GM15510 (cell line): ENCODE data around the gene C3orf70.

Experiments
- POLR2A ChIP-seq: IDR thresholded peaks from 3 replicates; pipeline ENCODE4 v1.6.1; 2011; ENCODE audit warnings: borderline replicate concordance; ENCODE audit not compliant: insufficient read length; ENCODE audit errors: extremely low read depth

The C3orf70 gene, protein sequence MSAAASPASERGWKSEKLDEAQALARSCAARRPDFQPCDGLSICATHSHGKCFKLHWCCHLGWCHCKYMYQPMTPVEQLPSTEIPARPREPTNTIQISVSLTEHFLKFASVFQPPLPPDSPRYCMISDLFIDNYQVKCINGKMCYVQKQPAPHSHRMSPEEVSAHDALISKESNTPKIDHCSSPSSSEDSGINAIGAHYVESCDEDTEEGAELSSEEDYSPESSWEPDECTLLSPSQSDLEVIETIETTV

GRCh38 chr3:185152410-185153170 lies at the start of gene C3orf70:
Gene C3orf70 (minus strand): TSS chr3:185153060. CDS start chr3:185152823, 237 bp downstream.
- no peak for TF ChIP-seq POLR2A

DNA sequence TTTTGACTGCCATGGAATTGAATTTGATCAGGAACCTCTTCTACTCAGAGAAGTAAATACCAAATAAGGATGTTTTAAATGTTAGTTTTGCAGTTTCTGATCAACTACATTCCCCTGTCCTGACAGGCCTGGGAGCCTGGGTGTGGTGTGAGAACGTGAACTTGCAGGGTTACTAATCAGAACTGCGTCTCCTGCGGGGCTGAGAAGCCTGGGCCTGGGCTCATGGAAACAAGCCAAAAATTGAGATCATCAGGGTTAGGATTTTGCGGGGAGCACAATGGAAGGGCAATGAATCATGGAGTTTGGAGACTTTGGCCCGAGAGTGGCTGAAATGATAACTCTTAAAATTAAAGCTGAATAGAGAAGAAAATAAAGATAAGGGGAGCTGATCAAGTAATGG lies 47.8 kb upstream of the C3orf70 start:
- no peak for TF ChIP-seq POLR2A

- no peak for TF ChIP-seq POLR2A
Observed at GRCh38 chr3:185199671-185200070, 46.8 kb upstream of the C3orf70 start.

DNA sequence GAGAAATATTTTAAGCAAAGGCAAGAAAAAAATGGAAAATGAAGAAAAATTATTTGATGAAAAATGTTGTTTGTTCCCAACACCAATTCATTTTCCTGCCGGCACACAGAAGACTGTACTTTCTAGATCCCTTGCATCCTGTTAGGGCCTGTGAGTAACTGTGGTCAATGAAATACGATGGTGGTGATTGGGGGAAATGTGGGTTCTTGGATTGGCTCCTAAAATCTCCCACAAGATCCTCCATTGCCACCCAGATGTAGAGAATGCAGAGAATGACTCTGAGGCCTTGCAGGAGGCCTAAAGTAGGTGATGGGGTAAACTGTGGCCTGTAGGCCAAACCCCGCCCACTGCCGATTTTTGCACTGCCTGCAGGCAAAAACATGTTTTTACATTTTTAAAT lies 46.3 kb upstream of the C3orf70 start:
- no peak for TF ChIP-seq POLR2A

DNA sequence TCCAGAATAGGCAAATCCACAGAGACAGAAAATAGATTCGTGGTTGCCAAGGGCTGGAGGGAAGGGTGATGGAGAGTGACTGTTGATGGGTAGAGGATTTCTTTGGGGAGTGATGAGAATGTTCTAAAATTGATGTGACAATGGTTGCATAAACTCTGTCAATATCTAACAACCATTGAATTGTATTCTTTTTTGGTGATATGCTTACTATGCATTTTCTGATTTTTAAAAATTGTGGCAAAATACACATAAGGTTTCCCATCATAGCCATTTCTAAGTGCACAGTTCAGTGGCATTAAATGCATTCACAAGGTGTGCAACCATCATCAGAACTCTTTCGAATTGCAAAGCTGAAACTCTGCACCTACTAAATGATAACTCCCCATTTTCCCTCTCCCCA lies 44.2 kb upstream of the C3orf70 start:
- TF ChIP-seq POLR2A, result no peak

GRCh38 chr3:185195652-185196051 lies 42.8 kb upstream of the C3orf70 start:
- no peak for TF ChIP-seq POLR2A

DNA sequence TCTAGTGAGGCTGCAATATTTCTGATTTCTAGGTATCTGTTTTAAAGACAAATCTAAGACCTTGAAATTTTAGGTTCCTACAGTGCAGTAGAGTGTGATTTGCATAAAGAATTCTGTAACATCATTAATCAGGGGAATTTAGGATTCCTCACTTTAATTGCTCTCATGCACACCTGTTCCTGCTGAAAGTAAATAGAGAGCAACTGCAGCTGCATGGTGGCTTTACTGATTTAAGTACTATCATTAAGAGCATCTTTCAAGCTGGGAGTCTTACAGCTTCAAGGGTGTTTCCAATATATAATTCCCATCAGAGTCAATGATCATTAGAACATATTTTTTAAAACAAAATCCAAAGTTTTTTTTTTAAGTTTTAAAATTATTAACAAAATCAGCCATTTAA lies 36.0 kb upstream of the C3orf70 start:
- no peak for TF ChIP-seq POLR2A

GRCh38 chr3:185187391-185187790 lies 34.5 kb upstream of the C3orf70 start:
- no peak for TF ChIP-seq POLR2A

- no peak for TF ChIP-seq POLR2A
Observed at GRCh38 chr3:185176750-185177359, 24.0 kb upstream of the C3orf70 start.

DNA sequence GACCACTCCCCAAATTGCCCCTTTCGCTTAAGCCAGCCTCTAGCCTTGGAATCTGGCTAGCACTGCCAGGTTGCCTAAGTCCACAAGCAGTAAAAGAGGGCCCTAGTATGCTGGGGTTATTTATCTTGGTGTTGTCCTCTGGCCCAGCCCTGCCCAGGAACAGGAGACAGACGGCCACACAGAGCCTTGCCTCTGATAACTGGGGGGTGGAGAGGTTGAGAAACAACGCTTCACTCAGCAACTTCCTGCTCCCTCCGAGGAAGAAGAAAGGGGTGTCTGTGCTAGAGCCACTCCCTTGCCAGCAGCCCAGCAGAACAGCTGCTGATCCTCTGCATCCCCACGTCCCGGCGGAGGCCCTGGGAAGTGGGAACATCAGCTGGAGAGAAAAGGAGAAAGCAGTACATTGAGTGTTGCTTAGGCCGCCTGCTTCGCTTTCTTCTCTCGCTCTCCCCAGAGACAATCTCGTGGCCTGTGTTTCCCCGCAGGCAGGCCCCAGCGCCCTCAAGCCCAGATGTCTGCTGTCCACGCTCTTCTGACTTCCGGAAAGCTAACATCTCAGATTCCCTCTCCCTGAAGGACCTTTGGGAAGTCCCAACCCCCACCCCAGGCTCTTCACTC lies 22.6 kb upstream of the C3orf70 start:
- TF ChIP-seq POLR2A, result no peak

- no peak for TF ChIP-seq POLR2A
Observed at GRCh38 chr3:185172086-185173049, 19.5 kb upstream of the C3orf70 start.

DNA sequence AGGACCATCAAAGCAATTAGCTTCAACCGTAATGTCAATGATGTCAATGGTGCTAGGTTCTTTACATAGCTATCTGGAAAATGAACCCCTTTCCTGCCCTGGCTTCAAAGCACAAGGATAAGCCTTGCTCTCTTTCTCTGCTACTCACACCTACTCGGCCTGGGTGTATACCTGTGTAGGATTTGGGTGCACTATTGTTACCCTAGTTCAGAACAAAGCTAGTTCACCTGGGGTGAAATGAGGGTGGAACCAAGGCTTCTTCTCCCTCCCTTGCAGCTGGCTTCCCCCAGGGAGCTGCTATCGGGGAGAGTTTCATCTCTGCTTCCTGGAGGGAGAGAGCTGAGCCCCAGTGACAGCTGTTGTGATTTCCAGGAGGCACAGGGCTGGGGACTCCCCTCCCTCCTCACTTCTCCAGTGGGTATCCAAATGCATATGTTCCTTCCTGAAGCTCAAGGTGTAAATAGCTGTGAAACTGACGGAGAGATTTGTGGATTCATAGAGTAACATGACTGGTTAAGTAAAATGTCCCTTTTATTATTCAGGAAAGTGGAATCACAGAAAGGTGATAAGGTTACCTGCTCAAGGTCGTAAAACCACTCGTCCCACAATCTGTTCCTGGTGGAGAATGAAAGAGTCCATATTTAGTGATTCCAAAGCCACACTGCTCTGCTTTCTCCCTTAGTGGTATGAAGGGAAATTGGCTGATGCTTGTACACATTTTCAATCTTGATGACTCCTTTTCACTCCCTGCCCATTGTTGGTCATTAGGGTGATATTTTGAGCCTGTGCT lies 11.8 kb upstream of the C3orf70 start:
- no peak for TF ChIP-seq POLR2A

- TF ChIP-seq POLR2A, result no peak
Observed at GRCh38 chr3:185162634-185163033, 9.8 kb upstream of the C3orf70 start.
